ENCODE measurements around the gene MAP2K3.
"Not testable (repeated sequence)": the region's sequence is repeated elsewhere in the genome, so short reads cannot be mapped to it uniquely, and the experiment has no call there.

MAP2K3 gene

DNA sequence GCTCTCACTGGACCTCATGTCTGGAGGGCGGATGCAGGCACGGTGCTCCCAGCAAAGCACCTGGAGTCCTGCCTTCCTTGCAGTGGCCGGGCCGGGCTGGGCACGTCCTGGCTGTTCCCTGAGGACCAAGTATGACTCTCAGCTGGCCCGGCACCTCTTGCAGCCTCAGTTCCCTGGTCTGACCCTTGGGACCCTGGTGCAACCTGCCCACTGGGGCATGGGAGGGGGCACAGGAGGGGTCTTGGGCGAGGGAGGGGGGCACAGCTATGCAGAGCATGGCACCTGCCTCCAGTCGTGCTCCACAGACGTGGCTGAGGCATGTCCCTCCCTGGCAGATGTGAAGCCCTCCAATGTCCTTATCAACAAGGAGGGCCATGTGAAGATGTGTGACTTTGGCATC is 19.6 kb downstream of the MAP2K3 start:
- peak in 5 of 10 donors; percentile 6 to 86 (median 68) for DNase-seq
- intact Hi-C loops (cut with DNase I), result no loop called here

DNA sequence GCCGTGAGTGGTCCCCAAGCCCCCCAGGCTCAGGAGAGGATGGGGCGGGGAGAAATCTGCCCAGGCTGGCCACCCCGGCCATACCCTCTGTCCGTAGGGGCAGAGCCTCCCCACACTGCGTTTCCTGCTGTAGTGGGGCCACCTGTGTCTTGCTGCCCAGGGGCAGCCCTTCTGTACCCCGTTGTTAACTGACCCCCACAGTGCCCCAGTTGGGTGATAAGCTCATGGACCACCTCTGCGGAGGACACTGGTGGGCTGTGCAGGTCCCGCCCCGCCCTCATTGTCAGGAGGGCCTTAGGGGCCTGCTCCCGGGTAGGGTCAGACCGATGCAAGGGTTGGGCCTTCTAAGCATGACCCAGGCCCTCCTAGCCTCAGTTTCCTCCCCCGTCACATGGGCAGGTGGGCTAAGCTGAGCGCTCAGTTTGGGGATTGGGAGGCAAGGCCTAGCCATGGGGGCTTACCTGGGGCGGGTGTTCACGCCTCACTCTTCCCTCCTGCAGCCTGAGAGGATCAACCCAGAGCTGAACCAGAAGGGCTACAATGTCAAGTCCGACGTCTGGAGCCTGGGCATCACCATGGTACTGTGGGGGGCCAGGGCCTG is 20.1 kb downstream of the MAP2K3 start:
- intact Hi-C loops (cut with DNase I), result not testable (repeated sequence)
- peak in 5 of 10 donors; percentile 5 to 84 (median 65) for DNase-seq

DNA sequence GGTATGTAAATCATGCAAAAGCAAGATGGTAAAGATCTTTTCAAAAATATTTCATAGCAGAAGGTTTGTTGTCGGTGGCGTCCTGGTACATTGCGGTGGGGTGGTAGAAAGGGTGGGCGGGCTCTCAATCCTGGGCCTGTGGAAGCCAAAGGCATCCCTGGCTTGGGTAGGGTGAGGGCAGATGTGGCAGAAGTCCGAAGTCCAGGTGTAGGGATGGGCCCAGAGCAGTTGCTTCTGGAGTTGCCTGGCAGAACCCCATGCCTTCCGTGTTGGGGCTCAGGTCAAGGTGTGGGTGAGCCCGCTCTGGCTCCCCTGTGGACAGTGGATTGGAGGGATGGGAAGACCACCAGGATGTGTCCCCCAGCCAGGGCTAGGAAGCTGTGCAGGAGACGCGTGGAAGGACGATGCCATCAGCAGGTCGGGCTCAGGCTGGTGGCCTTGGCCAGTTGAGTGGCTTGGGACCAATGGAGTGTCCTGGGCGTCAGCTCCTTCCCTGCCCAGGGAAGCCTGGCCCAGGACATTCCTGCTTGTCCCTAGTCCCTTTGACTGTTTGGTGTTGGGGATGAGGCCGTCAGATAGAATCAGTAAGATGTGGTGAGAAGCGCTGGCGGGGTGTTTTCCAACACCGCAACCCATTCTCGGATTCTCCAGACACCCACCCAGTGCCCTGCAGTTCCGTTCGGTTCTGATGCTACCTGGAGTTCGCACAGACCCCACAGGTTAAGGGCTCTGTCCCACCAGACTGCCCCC is 21.1 kb downstream of the MAP2K3 start:
- intact Hi-C loops (cut with DNase I), result not testable (repeated sequence)

DNA sequence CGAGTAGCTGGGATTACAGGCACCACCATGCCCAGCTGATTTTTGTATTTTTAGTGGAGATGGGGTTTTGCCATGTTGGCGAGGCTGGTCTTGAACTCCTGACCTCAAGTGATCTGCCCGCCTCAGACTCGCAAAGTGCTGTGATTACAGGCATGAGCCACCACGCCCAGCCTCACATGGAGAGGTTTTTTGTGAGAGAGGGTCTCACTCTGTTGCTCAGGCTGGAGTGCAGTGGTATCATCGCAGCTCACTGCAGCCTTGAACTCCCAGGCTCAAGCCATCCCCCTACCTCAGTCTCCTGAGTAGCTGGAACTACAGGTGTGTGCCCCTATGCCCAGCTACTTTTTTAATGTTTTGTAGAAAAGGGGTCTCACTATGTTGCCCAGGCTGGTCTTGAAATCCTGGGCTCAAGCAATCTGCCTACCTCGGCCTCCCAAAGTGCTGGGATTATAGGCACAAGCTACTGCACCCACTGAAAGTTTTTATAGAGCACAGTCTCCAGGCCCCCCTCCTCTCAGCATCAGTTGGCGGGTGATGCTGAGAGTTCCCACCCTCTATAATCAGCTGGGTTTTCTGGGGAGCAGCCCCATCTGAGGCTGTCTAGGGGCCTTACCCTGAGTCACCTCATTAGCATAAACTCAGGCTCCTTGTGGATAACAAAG is 22.2 kb downstream of the MAP2K3 start:
- intact Hi-C loops (cut with DNase I), result not testable (repeated sequence)
- peak in 4 of 10 donors; percentile 3 to 18 (median 10) for DNase-seq

More for the DNA sequence above, 21.1 kb downstream of the MAP2K3 start:
- peak in 5 of 10 donors; percentile 2 to 68 (median 41) for DNase-seq

DNA sequence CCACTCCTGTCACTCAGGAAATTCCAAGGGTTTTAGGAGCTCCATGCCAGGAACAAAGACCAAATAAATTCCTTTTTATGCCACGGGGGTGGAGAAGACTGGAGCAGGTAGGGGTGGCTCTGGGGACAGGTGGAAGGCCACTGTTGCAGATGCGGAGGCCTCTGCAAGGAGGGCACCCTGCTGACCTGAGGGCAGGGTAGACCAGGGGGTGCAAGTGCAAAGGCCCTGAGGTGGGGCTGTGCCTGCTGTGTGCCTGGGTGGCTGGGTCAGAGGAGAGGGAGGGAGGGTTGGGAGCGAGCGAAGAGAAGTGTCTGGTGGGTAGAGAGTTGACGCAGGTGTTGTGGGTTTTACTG is 22.7 kb downstream of the MAP2K3 start:
- intact Hi-C loops (cut with DNase I), result not testable (repeated sequence)
- DNase-seq, result peak in 3 of 10 donors; percentile 6 to 12 (median 8)

DNA sequence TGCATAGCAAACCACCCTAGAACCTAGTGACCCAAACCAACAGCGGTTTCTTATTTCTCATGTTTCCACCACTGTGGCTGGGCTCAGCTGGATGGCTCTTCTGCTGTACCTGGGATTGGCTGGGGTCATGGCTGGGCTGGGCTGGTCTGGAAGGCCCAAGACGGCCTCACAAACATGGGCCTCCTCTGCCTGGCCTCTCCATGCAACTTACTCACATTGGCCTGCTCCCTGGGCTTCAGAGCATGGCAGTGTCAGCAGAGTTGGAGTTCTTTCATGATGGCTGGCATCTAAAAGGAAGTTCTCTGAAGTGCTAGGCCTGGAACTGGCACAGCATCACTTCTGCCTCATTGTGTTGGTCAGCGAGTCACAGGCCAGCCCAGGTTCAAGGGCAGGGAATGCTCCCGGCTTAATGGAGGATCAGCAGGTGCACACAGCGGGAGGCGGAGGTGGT is 24.4 kb downstream of the MAP2K3 start:
- intact Hi-C loops (cut with DNase I), result not testable (repeated sequence)
- peak in 5 of 10 donors; percentile 7 to 54 (median 22) for DNase-seq

DNA sequence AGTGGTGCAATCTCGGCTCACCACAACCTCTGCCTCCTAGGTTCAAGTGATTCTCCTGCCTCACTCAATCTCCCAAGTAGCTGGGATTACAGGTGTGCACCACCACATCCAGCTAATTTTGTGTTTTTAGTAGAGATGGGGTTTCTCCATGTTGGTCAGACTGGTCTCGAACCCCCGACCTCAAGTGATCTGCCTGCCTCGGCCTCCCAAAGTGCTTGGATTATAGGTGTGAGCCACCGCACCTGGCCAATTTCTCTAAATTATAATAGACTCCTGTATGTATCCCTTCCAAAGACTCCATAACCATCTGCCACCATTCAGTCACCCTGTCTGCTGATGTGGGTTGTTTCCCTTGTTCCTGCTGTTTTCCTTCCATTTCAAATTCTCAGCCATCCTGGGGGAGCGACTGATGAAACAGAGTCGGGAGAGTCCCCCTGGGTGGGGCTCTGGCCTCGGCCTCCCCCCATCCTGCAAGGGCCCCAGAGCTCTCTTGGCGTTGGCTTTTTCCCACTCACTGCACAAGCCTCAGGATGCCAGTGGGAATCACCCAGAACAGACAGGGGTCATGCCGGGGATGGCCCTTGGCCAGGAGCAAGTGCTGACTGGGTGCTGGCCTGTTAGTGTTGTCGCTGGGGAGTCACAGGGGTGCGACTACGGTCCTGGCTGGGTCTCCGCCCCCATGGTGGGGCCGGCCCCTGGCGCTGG is 25.7 kb downstream of the MAP2K3 start:
- intact Hi-C loops (cut with DNase I), result loop anchor here (10.0 kb wide), 1 partner anchor 55 kb away; no protein-coding TSS in a partner anchor
- peak in 4 of 10 donors; percentile 11 to 73 (median 58) for DNase-seq

DNA sequence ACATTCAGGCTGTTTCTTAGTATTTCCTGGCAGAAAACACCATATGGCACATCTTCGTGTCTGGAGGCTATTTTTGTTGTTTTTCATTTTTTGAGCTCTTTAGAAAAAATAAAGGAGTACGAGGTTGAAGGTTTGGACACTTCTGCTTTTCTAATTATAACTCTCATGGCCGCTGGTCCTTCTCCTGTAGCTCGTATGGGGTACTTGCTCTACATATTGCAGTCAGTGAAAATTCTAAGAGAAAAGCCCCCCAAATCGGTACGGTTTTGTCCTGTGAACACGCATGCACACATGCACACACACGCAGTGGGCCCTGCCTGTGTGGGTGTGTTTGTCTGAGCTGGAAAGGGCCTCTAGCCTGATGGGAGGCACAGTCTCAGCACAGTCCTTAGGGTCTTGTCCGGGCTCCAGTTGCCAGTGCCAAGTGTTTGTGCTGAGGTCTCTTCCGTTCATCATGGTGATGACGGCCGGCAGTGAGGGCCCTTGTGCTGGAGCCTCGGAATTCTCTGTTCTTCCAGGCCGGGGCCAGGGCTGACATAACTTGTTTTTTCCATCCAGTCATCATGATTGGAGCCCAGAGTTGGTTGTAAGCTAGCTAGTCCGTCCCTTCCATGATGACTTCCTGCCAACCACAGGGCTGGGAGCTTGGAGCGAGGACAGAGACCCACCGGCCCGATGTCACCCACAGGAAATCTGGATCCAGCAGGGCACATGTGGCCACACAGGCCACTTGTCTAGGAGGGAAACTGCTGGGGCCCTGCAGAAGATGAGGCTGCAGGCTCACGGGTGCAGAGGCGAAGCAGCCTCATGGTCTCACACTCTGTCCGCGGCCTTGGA is 26.5 kb downstream of the MAP2K3 start:
- intact Hi-C loops (cut with DNase I), result loop anchor here (10.0 kb wide), 1 partner anchor 54 kb away; no protein-coding TSS in a partner anchor
- DNase-seq, result peak in 5 of 10 donors; percentile 9 to 70 (median 66)

DNA sequence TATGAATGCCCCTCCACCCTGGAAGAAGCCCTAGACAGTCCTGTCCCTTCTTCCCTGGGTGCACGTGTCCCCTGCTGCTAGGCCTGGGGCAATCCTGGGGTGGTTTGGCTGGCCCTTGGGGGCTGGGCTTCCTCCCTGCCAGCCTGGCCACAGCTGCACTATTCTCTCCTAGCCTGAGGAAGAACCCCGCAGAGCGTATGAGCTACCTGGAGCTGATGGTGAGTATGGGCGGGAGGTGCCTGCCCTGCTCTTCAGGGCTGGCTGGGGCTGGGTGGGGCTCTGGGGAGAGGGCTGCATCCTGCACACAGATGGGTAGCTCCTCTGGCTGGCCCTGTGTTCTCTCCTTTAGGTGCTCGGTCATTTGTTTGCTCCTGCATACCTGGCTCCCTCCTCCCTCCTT is 28.8 kb downstream of the MAP2K3 start:
- DNase-seq, result peak in 4 of 10 donors; percentile 5 to 28 (median 24)
- intact Hi-C loops (cut with DNase I), result loop anchor here (10.0 kb wide), 1 partner anchor 51 kb away; no protein-coding TSS in a partner anchor

DNA sequence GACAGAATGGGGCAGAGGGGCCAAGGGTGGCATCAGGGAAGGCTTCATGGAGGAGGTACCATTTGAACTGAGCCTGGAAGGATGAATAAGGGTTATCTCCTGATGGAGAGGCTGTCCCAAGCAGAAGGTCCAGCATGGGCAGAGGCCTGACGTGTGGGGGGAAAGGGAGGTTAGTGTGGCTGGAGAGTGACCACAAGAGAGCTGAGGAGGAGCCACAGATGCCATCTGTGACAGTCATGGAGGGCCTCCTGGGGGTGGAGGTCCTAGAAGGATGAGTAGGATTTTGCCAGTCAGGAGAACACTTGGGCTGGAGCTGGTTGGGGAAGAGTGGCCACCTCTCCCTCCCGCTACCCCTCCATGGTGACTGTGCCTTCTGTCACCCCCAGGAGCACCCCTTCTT is 29.2 kb downstream of the MAP2K3 start:
- intact Hi-C loops (cut with DNase I), result loop anchor here (10.0 kb wide), 1 partner anchor 51 kb away; no protein-coding TSS in a partner anchor
- peak in 4 of 10 donors; percentile 5 to 18 (median 12) for DNase-seq

DNA sequence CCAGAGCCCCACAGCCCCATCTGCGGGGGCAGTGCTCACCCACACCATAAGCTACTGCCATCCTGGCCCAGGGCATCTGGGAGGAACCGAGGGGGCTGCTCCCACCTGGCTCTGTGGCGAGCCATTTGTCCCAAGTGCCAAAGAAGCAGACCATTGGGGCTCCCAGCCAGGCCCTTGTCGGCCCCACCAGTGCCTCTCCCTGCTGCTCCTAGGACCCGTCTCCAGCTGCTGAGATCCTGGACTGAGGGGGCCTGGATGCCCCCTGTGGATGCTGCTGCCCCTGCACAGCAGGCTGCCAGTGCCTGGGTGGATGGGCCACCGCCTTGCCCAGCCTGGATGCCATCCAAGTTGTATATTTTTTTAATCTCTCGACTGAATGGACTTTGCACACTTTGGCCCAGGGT is 29.8 kb downstream of the MAP2K3 start:
- DNase-seq, result peak in 4 of 10 donors; percentile 3 to 56 (median 36)
- intact Hi-C loops (cut with DNase I), result loop anchor here (10.0 kb wide), 1 partner anchor 51 kb away; no protein-coding TSS in a partner anchor

DNA sequence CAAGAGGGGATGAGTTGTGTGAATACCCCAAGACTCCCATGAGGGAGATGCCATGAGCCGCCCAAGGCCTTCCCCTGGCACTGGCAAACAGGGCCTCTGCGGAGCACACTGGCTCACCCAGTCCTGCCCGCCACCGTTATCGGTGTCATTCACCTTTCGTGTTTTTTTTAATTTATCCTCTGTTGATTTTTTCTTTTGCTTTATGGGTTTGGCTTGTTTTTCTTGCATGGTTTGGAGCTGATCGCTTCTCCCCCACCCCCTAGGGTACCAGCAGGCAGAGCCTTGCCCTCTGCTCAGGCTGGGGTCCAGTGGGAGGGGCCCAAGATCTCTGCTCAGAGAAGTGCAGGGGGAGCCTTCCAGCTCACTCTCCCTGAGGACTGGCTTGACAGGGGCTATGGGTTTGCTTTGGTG is 30.2 kb downstream of the MAP2K3 start:
- peak in 3 of 10 donors; percentile 16 to 67 (median 49) for DNase-seq
- intact Hi-C loops (cut with DNase I), result loop anchor here (5.0 to 10.0 kb wide), 2 partner anchors 50 to 198 kb away; no protein-coding TSS in a partner anchor

DNA sequence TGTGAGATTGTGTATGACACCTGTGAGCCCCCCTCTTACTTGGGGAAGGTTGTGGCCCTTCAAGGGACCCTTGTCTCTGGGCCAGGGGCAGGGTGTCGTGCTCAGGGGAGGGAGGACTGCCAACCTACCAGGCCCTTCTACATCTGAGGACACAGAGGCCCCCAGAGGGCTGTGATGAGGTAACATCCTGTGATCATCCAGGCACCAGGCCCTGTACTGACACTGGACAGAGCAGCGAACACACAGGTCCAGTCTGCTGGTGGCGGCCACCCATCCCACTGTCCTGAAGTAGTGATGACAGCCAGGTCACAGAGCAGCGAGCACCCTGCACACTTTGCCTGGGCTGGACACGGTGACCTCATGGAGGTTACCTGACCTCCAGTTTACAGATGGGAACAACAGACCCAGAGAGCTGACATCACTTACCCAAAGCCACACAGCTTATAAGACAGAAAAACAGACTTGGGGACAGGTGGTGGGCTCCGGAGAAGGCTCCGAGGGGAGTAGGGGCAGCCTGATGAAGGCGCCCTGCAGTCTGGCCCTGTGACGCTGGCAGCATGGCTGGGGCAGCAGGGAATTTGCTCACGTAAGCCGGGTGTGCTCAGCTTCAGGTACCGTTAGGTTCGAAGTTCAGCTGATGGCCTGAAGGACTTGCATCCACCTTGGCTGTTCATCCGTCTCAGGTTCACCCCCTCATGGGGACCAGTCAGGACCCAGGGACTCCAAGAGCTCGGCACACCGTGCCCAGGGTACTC is 30.9 kb downstream of the MAP2K3 start:
- intact Hi-C loops (cut with DNase I), result loop anchor here (5.0 to 10.0 kb wide), 2 partner anchors 49 to 197 kb away; no protein-coding TSS in a partner anchor
- DNase-seq, result peak in 4 of 10 donors; percentile 9 to 67 (median 61)

DNA sequence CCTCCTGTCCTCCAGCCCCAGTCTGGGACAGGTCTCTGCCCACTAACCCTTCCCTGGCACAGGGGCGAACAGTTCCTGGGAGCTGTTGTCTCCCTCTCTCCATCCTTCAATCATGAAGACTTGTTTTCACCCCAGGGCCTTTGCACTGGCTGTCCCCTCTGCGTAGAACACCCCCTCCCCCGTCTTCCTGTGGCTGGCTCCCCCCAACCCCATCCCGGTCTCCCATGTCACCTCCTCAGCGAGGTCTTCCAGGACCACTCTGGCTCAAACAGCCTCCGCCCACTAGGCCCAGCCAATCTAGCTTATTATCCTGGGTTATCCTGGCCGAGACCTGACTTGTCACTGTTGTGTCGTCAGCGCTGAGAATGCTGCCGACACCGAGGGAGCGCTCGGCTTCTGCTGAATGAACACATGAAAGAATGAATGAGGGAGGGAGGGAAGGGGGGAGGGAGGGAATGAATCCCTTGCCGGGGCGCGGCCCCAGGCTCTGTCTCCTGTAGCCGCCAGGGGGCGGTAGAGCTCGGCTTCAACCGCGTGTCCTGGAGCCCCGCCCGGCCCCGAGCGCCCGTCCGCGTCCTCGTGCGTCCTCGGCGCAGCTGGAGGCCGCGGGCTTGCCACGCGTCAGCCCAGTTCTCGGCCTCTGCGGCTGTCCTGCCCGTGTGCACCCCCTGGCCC is 31.8 kb downstream of the MAP2K3 start:
- intact Hi-C loops (cut with DNase I), result loop anchor here (5.0 to 10.0 kb wide), 2 partner anchors 48 to 196 kb away; no protein-coding TSS in a partner anchor

DNA sequence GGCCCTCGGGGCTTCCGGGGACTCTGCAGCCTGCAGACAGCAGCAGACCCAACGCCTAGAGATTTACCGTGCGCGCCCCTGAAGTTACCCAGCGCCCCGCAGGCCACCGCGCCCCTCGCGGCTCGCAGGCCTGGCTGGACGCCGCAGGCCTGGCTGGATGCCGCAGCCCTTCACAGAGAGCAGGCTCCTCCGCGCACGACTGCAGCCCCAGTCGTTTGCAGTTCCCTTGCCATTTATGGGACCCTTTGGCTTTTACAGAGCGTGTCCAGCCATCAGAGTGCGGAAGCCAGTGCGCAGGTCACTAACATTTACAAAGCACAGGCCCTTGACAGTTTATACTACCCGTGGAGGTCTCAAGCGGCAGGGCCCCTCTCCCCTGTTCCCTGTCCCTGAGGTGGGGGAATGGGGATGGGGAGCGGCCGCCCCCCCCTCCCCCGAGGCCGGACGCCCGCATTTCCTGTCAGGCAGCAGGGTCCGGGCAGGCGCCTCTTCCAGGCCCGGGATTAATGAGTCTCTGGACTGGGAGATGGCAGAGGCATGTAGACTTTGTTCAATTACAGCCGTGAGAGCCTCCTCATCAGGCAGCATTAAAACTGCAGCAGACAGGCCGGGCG is 32.5 kb downstream of the MAP2K3 start:
- intact Hi-C loops (cut with DNase I), result loop anchor here (5.0 to 10.0 kb wide), 2 partner anchors 48 to 195 kb away; no protein-coding TSS in a partner anchor
- DNase-seq, result peak in 6 of 10 donors; percentile 1 to 77 (median 18)

More for the DNA sequence above, 31.8 kb downstream of the MAP2K3 start:
- peak in 4 of 10 donors; percentile 4 to 70 (median 50) for DNase-seq

DNA sequence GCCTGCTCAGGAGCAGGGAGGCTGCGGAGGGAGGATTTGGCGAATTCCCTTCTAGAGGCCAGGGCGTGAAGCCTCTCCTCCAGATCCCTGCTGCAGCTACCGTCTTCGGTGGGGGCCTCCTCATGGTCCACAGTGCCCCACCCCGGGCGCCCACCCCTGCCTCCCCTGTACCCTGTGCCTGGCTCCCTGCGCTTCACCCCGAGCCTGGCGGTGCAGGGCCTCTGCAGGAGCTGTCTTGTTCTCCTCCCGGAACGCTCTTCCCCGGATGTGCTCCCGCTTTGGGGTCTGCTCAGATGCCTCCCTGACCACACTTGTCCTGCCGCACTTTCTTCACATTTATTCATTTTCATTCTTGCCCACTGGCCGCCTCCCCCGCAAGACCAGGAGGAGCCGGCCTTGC is 33.3 kb downstream of the MAP2K3 start:
- peak in 5 of 10 donors; percentile 9 to 83 (median 64) for DNase-seq
- intact Hi-C loops (cut with DNase I), result loop anchor here (5.0 to 10.0 kb wide), 2 partner anchors 47 to 194 kb away; no protein-coding TSS in a partner anchor

DNA sequence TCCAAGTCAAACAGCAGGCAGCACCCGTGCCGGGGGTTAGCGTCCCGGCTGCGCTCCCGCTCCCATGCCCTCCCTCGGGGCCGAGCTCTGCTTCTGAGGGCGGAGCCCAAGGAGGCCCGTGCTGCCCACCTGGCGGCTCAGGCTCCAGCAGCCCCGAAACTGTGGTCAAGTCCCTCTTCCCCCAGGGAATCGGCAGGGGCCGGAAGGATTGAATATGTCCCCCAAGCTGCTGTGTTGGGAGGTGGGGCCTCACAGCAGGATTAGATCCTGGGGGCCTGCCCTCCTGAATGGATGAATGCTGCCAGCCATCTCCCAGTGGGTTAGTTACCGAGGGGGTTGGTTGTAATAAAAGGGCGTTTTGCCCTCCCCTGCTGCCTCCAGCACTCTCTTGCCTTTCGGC is 33.9 kb downstream of the MAP2K3 start:
- peak in 5 of 10 donors; percentile 3 to 78 (median 74) for DNase-seq
- intact Hi-C loops (cut with DNase I), result loop anchor here (5.0 to 10.0 kb wide), 2 partner anchors 46 to 194 kb away; no protein-coding TSS in a partner anchor

Measured in posterior cingulate gyrus (tissue), 11 donors.